ENCODE results near the gene SCN10A.

SCN10A gene

GRCh38 chr3:38816026-38816425 lies at the start of gene SCN10A:
TSS of gene SCN10A (minus strand) at chr3:38816217. CDS start at chr3:38794010, 22,207 bp downstream.
- no peak for DNase-seq (ENCODE audit: low read depth in 2 of 2, low spot score in 1 of 2)

GRCh38 chr3:38853011-38853410 lies 37.0 kb upstream of the SCN10A start:
- DNase-seq (ENCODE audit: low read depth in 2 of 2, low spot score in 1 of 2): no peak

GRCh38 chr3:38843898-38844297 lies 27.9 kb upstream of the SCN10A start:
- no peak for DNase-seq (ENCODE audit: low read depth in 2 of 2, low spot score in 1 of 2)

- DNase-seq (ENCODE audit: low read depth in 2 of 2, low spot score in 1 of 2): no peak
Observed at GRCh38 chr3:38842266-38842965, 26.4 kb upstream of the SCN10A start.

- no peak for DNase-seq (ENCODE audit: low read depth in 2 of 2, low spot score in 1 of 2)
Observed at GRCh38 chr3:38840987-38841386, 25.0 kb upstream of the SCN10A start.

- no peak for DNase-seq (ENCODE audit: low read depth in 2 of 2, low spot score in 1 of 2)
Observed at GRCh38 chr3:38837358-38837757, 21.3 kb upstream of the SCN10A start.

- DNase-seq (ENCODE audit: low read depth in 2 of 2, low spot score in 1 of 2): no peak
Observed at GRCh38 chr3:38836561-38836960, 20.5 kb upstream of the SCN10A start.

GRCh38 chr3:38835939-38836338 lies 19.9 kb upstream of the SCN10A start:
- no peak for DNase-seq (ENCODE audit: low read depth in 2 of 2, low spot score in 1 of 2)

GRCh38 chr3:38834717-38835116 lies 18.7 kb upstream of the SCN10A start:
- DNase-seq (ENCODE audit: low read depth in 2 of 2, low spot score in 1 of 2): no peak

GRCh38 chr3:38834110-38834509 lies 18.1 kb upstream of the SCN10A start:
- DNase-seq (ENCODE audit: low read depth in 2 of 2, low spot score in 1 of 2): no peak

- DNase-seq (ENCODE audit: low read depth in 2 of 2, low spot score in 1 of 2): no peak
Observed at GRCh38 chr3:38829404-38829803, 13.4 kb upstream of the SCN10A start.

GRCh38 chr3:38828681-38829080 lies 12.7 kb upstream of the SCN10A start:
- no peak for DNase-seq (ENCODE audit: low read depth in 2 of 2, low spot score in 1 of 2)

- no peak for DNase-seq (ENCODE audit: low read depth in 2 of 2, low spot score in 1 of 2)
Observed at GRCh38 chr3:38827791-38828190, 11.8 kb upstream of the SCN10A start.

- DNase-seq (ENCODE audit: low read depth in 2 of 2, low spot score in 1 of 2): no peak
Observed at GRCh38 chr3:38826001-38826400, 10.0 kb upstream of the SCN10A start.

GRCh38 chr3:38824349-38824748 lies 8.3 kb upstream of the SCN10A start:
- no peak for DNase-seq (ENCODE audit: low read depth in 2 of 2, low spot score in 1 of 2)

GRCh38 chr3:38823722-38824121 lies 7.7 kb upstream of the SCN10A start:
- DNase-seq (ENCODE audit: low read depth in 2 of 2, low spot score in 1 of 2): no peak

GRCh38 chr3:38823186-38823585 lies 7.2 kb upstream of the SCN10A start:
- DNase-seq (ENCODE audit: low read depth in 2 of 2, low spot score in 1 of 2): no peak

- DNase-seq (ENCODE audit: low read depth in 2 of 2, low spot score in 1 of 2): no peak
Observed at GRCh38 chr3:38811822-38812221, 4.2 kb downstream of the SCN10A start.

GRCh38 chr3:38805765-38806386 lies 10.1 kb downstream of the SCN10A start:
- no peak for DNase-seq (ENCODE audit: low read depth in 2 of 2, low spot score in 1 of 2)

- DNase-seq (ENCODE audit: low read depth in 2 of 2, low spot score in 1 of 2): no peak
Observed at GRCh38 chr3:38805004-38805403, 11.0 kb downstream of the SCN10A start.

- no peak for DNase-seq (ENCODE audit: low read depth in 2 of 2, low spot score in 1 of 2)
Observed at GRCh38 chr3:38800511-38800910, 15.5 kb downstream of the SCN10A start.

GRCh38 chr3:38793721-38794120 lies 22.3 kb downstream of the SCN10A start:
- DNase-seq (ENCODE audit: low read depth in 2 of 2, low spot score in 1 of 2): no peak

- no peak for DNase-seq (ENCODE audit: low read depth in 2 of 2, low spot score in 1 of 2)
Observed at GRCh38 chr3:38792983-38793382, 23.0 kb downstream of the SCN10A start.

All from stimulated activated CD8-positive, alpha-beta memory T cell treated with anti-CD3 and anti-CD28 coated beads, Interleukin-4, amount 100 ng/mL, for 4 hours (primary cell).